Measurements from ENCODE around the gene WDR20.
"Not testable (repeated sequence)": the region's sequence is repeated elsewhere in the genome, so short reads cannot be mapped to it uniquely, and the experiment has no call there.

The WDR20 gene

GRCh38 chr14:102134719-102135118, 5.0 kb upstream of the WDR20 start:
- DNase-seq, result not testable (repeated sequence)

DNA sequence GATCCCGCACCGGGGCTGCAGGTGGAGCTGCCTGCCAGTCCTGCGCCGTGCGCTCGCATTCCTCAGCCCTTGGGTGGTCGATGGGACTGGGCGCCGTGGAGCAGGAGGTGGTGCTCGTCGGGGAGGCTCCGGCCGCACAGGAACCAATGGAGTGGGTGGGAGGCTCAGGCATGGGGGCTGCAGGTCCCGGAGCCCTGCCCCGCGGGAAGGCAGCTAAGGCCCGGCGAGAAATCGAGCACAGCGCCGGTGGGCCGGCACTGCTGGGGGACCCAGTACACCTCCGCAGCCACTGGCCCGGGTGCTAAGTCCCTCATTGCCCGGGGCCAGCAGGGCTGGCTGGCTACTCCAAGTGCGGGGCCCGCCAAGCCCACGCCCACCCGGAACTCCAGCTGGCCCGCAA, 4.2 kb upstream of the WDR20 start:
- not testable (repeated sequence) for DNase-seq

DNA sequence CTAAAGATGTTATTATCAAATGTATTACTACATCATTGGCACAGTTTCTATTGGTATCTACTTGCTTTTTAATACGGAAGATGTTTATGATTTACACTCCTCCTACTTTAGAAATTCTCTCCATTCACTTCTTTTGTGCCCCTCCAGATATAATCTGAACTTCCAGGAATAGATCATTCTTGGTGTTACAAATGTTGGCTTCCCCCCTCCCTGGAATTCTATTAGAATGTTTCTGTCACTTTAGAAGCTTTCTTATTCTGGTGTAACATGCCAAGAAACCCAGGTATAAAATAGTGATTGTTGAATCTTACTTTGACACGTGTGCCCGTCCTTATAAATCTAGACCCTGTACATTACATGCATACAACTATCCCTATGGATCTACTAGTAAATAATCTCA, 1.2 kb upstream of the WDR20 start:
- no peak for DNase-seq

DNA sequence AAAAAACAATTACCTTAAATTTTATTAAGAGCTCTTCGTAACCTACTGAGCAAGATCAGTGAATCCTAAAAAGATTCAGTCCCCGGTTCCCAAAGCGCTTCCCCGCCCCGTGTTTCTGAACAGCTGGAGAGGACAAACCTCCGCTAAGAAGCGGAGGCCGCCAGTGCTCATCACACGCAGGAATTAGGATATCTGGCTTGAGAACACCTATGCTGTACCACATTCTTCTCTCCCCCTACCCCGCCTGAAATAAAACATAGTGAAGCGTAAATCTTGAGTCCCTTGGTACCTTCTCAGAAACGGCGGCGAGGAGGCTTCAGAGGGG, 774 bp upstream of the WDR20 start:
- DNase-seq, result no peak

GRCh38 chr14:102140027-102140749, 491 bp downstream of the WDR20 start:
- DNase-seq, result peak; percentile 50

GRCh38 chr14:102140750-102141145, 1.1 kb downstream of the WDR20 start:
- no peak for DNase-seq

DNA sequence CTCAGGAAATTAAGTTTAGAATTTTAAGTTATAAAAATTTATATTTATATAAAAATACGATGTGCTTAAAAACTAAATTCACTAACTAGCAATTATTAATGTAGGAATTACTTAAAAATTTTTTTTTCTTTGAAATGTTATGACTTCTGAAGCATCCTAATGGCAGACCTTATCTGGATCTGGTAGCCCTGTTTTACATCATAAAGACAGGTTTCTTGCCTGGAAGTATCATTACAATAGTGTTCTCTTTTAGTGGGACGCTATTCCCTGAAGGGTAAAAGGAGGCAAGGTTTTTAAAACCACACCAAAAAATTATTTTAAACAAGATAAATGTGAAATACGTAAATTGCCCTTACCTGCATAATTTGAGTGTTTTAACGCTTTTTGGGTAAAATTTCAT, 2.1 kb downstream of the WDR20 start:
- DNase-seq, result no peak

DNA sequence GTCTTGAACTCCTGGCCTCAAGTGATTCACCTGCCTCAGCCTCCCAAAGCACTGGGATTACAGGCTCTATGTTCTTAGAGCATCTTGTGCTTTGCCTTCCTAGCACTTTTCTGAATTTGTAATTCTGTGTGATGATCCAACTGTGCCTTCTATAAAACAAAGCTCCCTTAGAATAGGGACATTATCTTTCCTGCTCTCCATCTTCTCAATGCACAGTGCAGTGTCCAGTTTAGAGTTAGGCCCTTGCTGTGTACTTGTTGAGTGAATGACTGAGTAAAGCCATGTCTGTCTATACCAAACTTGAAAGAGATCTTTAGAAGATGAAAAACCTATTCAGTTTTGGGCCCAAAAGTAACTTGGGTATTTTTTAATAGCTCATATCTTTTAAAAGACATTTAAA, 5.2 kb downstream of the WDR20 start:
- DNase-seq, result no peak

GRCh38 chr14:102145395-102145794, 5.7 kb downstream of the WDR20 start:
- no peak for DNase-seq

- DNase-seq, result no peak
Observed at GRCh38 chr14:102146423-102146822, 6.7 kb downstream of the WDR20 start.

DNA sequence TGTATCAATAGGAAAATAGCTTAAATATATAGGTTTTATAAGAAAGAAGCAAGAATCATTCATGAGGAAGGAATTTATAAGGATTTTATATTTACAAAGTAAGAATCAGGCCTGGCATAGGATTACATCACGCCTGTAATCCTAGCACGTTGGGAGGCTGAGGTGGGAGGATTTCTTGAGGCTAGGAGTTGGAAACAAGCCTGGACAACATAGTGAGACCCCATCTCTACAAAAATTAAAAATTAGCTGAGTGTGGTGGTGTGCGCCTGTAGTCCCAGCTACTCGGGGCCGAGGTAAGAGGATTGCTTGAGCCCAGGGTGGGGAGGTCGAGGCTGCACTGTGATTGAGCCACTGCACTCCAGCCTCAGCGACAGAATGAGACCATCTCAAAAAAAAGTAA, 10.4 kb downstream of the WDR20 start:
- DNase-seq, result no peak

DNA sequence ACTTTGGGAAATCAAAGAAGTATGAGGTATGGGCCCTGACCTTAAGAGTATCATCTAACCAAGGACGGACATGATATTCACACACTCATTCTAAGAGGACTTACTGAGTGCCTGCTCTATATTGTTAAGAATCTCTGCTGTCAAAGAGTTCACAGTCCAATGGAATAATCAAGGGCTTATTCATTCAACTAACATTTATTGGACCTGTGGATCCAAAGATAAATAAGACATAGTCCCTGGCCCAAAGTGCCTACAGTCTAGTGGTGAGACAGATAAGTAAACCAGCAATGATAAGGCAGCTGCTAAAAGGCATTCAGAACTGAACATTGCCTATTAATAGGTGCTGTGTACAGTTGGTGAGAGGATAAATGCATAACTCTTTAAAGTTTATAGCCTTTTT, 11.0 kb downstream of the WDR20 start:
- DNase-seq, result no peak

DNA sequence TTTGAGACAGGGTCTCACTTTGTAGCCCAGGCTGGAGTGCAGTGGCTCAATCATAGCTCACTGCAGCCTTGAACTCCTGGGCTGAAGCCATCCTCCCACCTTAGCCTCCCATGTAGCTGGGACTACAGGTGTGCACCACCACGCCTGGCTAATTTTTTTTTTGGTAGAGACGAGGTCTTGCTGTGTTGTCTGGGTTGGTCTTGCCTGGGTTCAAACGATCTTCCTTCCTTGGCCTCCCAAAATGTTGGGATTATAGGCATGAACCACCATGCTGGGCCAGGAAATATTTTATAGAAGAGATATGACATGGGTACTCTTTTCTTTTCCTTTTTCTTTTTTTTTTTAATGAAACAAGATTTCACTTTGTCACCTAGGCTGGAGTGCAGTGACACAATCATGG, 11.7 kb downstream of the WDR20 start:
- not testable (repeated sequence) for DNase-seq

GRCh38 chr14:102154121-102154520, 14.4 kb downstream of the WDR20 start:
- no peak for DNase-seq

GRCh38 chr14:102154821-102155549, 15.3 kb downstream of the WDR20 start:
- DNase-seq, result no peak

DNA sequence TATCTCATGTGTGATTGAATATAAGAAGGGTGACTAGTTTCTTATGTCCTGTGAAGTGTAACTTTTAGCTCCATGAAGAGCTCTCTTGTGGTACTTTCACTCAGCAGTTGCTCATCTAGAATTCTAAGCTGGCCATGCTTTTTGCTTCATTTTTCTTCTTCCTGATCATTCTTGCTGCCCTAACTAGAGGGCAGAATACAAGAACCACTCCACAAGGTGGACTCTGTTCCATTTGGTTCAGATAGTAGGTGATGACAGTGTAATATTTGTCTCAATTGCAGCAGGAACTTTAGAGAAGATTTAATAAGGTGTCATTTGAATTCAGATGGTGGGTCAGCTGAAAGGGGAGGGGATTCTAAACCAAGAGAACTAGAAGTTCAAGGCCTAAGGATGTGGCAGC, 17.6 kb downstream of the WDR20 start:
- DNase-seq, result no peak

DNA sequence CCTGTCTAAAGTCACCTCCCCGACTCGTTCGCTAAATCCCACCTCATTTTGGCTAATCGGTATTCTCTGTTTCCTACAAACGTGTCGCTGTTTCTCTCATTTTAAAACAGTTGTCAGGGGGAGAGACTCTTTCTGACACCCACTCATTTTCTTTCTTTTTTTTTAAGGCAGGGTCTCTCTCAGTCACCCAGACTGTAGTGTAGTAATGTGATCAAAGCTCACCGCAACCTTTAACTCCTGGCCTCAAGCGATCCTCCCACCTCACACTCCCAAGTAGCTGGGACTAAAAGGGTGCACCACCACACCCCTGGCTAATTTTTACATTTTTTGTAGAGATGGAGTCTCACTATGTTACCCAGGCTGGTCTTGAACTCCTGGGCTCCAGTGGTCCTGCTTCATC, 19.1 kb downstream of the WDR20 start:
- DNase-seq, result no peak

GRCh38 chr14:102159841-102160240, 20.1 kb downstream of the WDR20 start:
- no peak for DNase-seq

GRCh38 chr14:102162487-102162886, 22.8 kb downstream of the WDR20 start:
- DNase-seq, result no peak

- DNase-seq, result no peak
Observed at GRCh38 chr14:102164241-102164641, 24.5 kb downstream of the WDR20 start.

- DNase-seq, result no peak
Observed at GRCh38 chr14:102164965-102165364, 25.3 kb downstream of the WDR20 start.

GRCh38 chr14:102170061-102170460, 30.4 kb downstream of the WDR20 start:
- DNase-seq, result no peak

- DNase-seq, result no peak
Observed at GRCh38 chr14:102171173-102172020, 31.7 kb downstream of the WDR20 start.

DNA sequence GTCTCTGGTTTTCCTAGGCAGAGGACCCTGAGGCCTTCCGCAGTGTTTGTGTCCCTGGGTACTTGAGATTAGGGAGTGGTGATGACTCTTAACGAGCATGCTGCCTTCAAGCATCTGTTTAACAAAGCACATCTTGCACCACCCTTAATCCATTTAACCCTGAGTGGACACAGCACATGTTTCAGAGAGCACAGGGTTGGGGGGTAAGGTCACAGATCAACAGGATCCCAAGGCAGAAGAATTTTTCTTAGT, 32.2 kb downstream of the WDR20 start:
- DNase-seq, result not testable (repeated sequence)
